Stimulated activated memory B cell treated with anti-CD40 and anti-IgM and Interleukin-4, amounts not matched to agents 10 μg/mL and 1 μg/mL and 100 μg/mL, for 72 hours (primary cell): Measurements from ENCODE around the gene BTNL9.
A peak's percentile ranks its signal among the peaks of the same experiment; 100 is the strongest.
"Not testable (repeated sequence)": the region's sequence is repeated elsewhere in the genome, so short reads cannot be mapped to it uniquely, and the experiment has no call there.

ENCODE experiments used
- ATAC-seq: fragments of 150-1000 bp; cut with Tn5 transposase; 2 replicates; pipeline ENCODE4 v1.10.0; 2021
- H3K27ac Mint-ChIP-seq: one replicate; pipeline ENCODE4 v1.8.0; 2022; ENCODE audit warnings: mild to moderate bottlenecking, mixed read lengths
- H3K27me3 Mint-ChIP-seq: one replicate; pipeline ENCODE4 v1.8.0; 2022; ENCODE audit warnings: mixed read lengths
- H3K36me3 Mint-ChIP-seq: one replicate; pipeline ENCODE4 v1.8.0; 2022; ENCODE audit warnings: mixed read lengths
- H3K4me1 Mint-ChIP-seq: one replicate; pipeline ENCODE4 v1.8.0; 2022; ENCODE audit warnings: mixed read lengths
- H3K4me3 Mint-ChIP-seq: one replicate; pipeline ENCODE4 v1.8.0; 2022; ENCODE audit warnings: mild to moderate bottlenecking, moderate library complexity, mixed read lengths
- H3K9me3 Mint-ChIP-seq: one replicate; pipeline ENCODE4 v1.8.0; 2022; ENCODE audit warnings: mixed read lengths

BTNL9 gene

DNA sequence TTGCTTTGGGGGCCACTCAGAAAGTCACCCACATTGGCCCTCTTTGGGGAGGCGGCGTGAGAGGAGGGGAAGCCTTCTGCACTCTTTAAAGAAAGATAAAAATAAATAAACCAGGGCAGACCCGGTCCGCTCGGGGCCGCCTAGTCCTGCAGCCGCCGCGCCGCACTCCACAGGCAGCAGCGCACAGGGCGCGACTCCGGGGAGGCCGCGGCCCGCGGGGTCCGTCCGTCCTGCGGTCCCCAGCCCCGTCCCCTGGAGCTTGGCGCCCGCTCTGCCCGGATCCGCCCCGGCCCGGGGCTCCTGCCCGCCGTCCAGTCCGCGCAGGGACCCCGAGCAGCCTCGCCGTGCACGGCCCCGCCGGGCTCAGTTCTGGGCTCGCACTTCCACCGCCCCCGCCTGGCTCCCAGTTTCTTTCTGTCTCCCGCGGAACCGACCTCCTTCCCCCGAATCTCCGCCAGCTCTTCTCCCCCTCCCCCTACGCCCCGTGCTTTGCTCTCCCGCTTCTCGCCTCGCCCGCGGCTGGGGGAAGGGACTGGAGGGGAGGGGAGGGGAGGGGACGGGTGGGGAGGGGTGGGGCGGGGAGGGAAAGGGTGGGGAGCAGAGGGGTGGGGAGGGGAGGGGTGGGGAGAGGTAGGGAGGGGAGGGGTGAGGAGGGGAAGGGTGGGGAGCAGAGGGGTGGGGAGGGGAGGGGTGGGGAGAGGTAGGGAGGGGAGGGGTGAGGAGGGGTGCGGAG is 57.9 kb downstream of the BTNL9 start:
- H3K27ac Mint-ChIP-seq, H3K4me3 Mint-ChIP-seq, H3K36me3 Mint-ChIP-seq, H3K4me1 Mint-ChIP-seq, H3K9me3 Mint-ChIP-seq: not testable (repeated sequence)
- peaks cover 18% of the 10 kb centered on the region for H3K27me3 Mint-ChIP-seq
- ATAC-seq: peak; percentile 53

DNA sequence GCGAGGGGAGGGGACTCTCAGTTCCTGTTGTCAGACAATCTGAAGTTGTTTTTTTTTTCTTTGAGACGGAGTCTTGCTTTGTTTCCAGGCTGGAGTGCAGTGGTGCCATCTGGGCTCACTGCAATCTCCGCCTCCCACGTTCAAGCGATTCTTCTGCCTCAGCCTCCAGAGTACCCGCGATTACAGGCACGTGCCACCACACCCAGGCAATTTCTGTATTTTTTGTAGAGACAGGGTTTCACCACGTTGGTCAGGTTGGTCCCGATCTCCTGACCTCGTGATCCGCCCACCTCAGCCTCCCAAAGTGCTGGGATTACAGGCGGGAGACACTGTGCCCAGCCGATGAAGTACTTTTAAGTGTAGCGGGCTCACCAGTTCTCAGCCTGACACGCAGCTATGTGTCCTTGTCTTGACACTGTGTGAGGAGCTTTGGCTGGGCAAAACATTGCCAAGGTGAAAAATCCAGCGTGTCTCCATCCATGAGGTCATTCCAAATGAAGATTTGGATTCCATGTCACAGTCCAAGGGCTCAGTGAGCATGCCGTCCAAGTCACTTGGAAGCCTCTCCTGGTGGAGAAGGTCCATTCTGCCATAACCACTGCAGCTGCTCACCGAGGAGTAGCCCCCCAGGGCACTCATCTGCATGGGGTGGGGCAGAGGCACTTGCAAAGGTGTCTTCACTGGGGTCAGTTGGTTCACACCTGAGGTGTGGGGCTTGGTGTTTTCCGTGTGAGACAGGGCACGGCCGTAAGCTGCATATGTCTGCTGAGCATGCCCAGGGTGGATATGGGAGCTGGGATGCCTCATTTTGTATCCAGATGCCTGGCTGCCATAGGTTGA is 58.9 kb downstream of the BTNL9 start:
- peaks cover 1% of the 10 kb centered on the region for H3K36me3 Mint-ChIP-seq
- no peak for ATAC-seq
- H3K27me3 Mint-ChIP-seq: peaks cover 28% of the 10 kb centered on the region
- peaks cover 2% of the 10 kb centered on the region for H3K4me1 Mint-ChIP-seq
- H3K4me3 Mint-ChIP-seq: no peak overlapping the region
- H3K27ac Mint-ChIP-seq: no peak overlapping the region
- no peaks in the 10 kb centered on the region for H3K9me3 Mint-ChIP-seq

DNA sequence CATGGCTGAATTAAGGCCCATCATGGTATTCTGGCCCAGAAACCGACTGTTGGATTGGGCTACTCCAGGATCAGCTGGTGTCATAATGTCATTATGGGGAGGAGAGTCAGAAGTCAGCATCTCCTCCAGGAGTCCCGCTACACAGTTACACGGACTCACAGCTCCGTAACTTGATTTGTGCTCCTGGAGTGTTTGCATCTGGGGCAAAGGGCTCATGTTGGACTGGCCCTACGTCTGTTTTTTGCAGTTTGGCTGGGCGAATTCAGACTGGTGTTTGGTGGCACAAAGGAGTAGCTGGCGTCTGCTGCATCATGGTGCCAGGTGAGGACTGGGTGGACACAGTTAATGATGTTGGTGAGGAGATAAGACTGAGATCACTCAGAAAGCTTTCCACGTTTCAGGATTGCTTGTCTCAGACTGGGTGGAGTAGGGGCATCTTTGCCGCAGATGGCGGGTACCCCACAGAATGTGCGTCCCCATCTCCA is 59.6 kb downstream of the BTNL9 start:
- no peak overlapping the region for H3K27ac Mint-ChIP-seq
- H3K9me3 Mint-ChIP-seq: peaks cover 2% of the 10 kb centered on the region
- no peak overlapping the region for H3K4me3 Mint-ChIP-seq
- peaks cover 34% of the 10 kb centered on the region for H3K27me3 Mint-ChIP-seq
- peaks cover 5% of the 10 kb centered on the region for H3K36me3 Mint-ChIP-seq
- peaks cover 9% of the 10 kb centered on the region for H3K4me1 Mint-ChIP-seq
- ATAC-seq: no peak

DNA sequence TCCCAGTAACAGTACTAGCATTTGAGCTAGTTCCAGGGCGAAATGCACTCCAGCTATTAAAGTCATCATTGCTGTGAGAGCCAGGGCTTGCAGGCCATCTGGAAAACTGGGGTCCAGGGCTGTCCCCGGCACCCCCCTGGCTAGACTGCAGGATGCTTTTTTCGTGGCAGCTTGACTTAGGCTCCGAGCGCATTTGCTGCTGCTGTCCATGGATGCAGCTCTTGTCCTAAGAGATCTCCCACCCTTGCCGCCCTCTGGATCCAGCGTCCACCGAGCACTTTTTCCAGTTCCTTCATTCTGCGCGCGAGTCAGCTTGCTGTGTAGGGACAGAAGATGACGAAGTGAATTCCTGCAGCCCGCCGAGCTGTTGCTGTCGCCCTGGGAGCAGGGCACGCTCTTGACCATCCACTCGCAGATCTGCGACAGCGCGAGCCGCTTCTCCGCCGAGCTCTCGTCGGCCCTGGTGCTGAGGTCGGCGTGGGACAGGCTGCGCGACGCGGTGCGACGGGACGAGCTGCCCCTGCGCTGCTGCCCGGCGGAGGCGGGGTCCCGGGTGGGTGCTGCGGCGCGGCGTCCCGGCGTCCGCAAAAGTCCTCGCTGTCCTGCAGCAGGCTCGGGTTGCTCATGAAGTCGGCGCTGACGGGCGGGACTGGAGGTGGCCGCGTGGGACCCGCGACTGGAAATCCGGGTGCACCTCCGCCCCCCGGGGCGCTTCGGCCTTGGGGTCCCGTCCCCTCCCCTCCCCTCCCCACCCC is 60.2 kb downstream of the BTNL9 start:
- no peak for ATAC-seq
- peaks cover 2% of the 10 kb centered on the region for H3K9me3 Mint-ChIP-seq
- H3K4me3 Mint-ChIP-seq: no peak overlapping the region
- H3K36me3 Mint-ChIP-seq: peaks cover 5% of the 10 kb centered on the region
- H3K27ac Mint-ChIP-seq: no peak overlapping the region
- H3K27me3 Mint-ChIP-seq: peaks cover 41% of the 10 kb centered on the region
- peaks cover 11% of the 10 kb centered on the region for H3K4me1 Mint-ChIP-seq

DNA sequence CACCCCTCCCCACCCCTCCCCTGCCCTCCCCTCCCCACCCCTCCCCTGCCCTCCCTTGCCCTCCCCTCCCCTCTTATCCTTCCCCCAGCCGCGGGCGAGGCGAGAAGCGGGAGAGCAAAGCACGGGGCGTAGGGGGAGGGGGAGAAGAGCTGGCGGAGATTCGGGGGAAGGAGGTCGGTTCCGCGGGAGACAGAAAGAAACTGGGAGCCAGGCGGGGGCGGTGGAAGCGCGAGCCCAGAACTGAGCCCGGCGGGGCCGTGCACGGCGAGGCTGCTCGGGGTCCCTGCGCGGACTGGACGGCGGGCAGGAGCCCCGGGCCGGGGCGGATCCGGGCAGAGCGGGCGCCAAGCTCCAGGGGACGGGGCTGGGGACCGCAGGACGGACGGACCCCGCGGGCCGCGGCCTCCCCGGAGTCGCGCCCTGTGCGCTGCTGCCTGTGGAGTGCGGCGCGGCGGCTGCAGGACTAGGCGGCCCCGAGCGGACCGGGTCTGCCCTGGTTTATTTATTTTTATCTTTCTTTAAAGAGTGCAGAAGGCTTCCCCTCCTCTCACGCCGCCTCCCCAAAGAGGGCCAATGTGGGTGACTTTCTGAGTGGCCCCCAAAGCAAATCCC is 61.1 kb downstream of the BTNL9 start:
- peak; percentile 35 for ATAC-seq
- H3K36me3 Mint-ChIP-seq, H3K9me3 Mint-ChIP-seq, H3K27ac Mint-ChIP-seq, H3K4me3 Mint-ChIP-seq: not testable (repeated sequence)
- H3K4me1 Mint-ChIP-seq: peaks cover 20% of the 10 kb centered on the region
- H3K27me3 Mint-ChIP-seq: peaks cover 49% of the 10 kb centered on the region

DNA sequence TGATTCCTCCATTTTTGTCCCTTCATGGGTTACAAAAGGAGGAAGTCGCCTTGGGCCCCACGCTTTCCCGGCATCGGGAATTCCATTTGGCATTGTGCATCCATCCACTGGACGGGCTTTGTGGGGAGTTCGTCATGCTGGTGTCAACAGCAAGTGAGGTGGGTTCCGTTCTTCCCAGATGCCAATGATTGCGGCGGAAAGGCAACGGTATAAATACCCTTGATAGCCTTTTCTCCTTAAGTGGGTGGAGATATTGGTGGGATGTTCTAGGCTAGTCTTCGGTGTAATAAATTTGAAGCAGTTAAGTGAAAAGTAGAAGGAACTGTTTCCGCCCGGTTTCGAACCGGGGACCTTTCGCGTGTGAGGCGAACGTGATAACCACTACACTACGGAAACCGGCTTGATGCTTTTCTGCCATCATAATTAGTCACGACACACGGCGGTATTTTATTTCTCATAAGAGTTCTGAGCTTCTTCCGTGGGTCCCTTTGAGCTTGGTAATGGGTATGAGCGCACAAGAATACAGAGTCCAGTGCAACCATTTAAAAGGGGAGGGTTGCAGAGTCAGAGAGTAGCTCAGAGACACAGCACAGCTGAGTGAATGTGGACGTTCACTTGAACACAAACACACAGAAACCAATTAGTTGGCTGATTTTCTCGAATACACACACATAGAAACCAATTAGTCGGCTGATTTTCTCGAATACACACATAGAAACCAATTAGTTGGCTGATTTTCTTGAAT is 62.0 kb downstream of the BTNL9 start:
- not testable (repeated sequence) for H3K27ac Mint-ChIP-seq, ATAC-seq, H3K4me3 Mint-ChIP-seq, H3K9me3 Mint-ChIP-seq, H3K36me3 Mint-ChIP-seq
- peaks cover 20% of the 10 kb centered on the region for H3K4me1 Mint-ChIP-seq
- peaks cover 57% of the 10 kb centered on the region for H3K27me3 Mint-ChIP-seq

DNA sequence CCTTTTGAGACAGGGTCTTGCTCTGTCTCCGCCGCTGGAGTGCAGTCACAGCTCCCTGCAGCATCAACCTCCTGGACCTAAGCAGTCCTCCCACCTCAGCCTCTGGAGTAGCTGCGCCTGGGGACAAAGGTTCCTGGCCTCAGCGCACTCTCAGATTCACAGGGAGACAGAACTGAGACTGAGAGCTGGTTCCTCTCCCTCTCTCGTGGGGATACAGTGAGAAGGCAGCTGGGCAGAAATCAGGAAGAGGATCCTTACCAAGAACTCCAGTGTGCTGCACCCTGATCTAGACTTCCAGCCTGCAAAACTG is 64.1 kb downstream of the BTNL9 start:
- peak overlapping the region; percentile 60 for H3K4me3 Mint-ChIP-seq

DNA sequence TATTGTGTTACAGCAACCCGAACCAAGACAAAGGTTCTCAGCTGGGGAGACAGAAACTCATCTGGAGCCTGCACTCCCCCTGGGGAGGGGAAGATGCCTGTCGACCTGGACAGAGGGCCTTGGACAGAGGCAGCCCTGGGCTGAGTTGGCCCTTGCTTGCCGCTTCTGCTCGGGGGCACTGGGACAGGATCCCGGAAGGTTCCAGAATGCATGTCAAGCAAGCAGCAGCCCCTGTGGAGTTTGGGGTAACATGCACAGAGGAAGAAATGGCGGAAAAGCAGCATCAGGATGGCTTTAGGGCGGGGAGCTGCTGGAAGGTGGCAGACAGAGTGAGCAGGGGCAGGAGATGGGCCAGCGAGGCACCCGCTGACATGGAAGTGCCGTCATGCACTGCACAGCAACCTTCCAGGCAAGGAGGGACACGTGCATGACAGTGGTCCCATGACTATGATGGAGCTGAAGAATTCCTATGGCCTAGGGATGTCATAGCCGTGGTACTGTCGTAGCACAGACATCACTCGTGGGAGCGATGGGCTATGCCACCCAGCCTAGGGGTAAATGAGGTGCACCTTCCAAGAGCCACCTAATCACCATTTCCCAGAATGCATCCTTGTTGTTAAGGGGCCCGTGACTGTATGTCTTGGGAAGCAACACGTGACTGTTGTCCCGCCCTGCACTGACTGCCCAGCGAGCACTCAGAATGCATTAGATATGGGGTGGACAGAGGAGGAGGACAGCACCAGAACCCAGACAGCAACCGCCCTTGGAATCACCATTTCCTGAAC is 64.7 kb downstream of the BTNL9 start:
- H3K4me3 Mint-ChIP-seq, ATAC-seq, H3K36me3 Mint-ChIP-seq, H3K27ac Mint-ChIP-seq, H3K9me3 Mint-ChIP-seq: not testable (repeated sequence)
- peaks cover 74% of the 10 kb centered on the region for H3K27me3 Mint-ChIP-seq
- H3K4me1 Mint-ChIP-seq: peaks cover 20% of the 10 kb centered on the region

More for the DNA sequence above, 64.1 kb downstream of the BTNL9 start:
- Mint-ChIP-seq H3K27me3 (peaks cover 74% of the 10 kb centered on the region), H3K4me1 (peaks cover 20% of the 10 kb centered on the region)
- H3K36me3 Mint-ChIP-seq, H3K9me3 Mint-ChIP-seq, ATAC-seq, H3K27ac Mint-ChIP-seq: not testable (repeated sequence)

DNA sequence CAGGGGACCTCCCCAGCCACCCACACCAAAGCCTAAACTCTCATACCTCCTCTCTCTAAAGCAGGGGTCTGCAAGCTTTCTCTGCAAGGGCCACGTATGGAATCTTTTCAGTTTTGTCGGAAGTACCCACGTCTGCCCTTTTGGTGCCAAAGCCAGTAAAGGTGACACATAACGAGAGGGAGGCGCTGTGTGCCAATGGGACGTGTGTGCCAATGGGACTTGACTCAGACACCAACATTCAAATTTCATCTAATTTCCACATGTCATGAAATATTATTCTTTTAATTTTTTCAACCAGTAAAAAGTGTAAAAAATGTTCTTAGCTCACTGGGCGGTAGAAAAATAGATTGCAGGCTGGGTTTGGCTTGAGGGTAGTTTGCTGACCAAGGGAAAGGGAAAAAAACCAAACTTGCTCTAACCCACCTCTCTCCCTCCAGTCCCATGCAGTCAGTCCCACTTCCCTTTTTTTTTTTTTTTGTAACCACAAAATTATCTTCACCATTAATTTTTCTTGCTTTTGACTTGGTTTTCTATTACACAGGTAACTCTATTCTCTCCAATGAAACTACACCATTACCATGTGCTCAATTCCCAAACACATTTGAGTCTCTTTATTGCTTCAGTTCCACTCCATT is 65.4 kb downstream of the BTNL9 start:
- ATAC-seq: peak; percentile 43
- H3K4me3 Mint-ChIP-seq: no peak overlapping the region
- peaks cover 20% of the 10 kb centered on the region for H3K4me1 Mint-ChIP-seq
- peaks cover 2% of the 10 kb centered on the region for H3K9me3 Mint-ChIP-seq
- H3K36me3 Mint-ChIP-seq: peaks cover 5% of the 10 kb centered on the region
- H3K27ac Mint-ChIP-seq: no peak overlapping the region
- H3K27me3 Mint-ChIP-seq: peaks cover 74% of the 10 kb centered on the region

DNA sequence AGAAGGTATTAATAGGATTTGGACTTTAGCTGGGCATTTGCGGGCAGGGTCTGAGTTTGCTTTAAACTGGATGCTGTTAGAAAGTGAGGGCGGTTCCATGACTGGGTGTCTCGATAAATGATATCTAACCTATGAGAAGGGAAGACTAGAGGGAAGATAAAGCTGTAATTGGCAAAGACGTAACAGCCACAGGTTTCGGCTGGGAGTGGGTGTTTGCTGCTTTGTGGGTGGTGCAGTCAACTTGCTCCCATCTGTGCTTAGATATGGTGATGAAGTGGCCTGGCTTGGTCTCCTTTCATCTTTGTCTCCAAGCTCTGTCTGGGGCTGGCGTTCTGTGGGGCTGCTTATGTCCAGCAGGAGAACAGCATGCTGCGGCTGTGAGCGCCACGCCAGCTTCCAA is 67.6 kb downstream of the BTNL9 start:
- Mint-ChIP-seq H3K4me1 (peaks cover 20% of the 10 kb centered on the region), H3K27ac (no peak overlapping the region), H3K9me3 (peaks cover 2% of the 10 kb centered on the region), H3K4me3 (no peak overlapping the region), H3K36me3 (peaks cover 5% of the 10 kb centered on the region), H3K27me3 (peaks cover 95% of the 10 kb centered on the region)
- no peak for ATAC-seq

DNA sequence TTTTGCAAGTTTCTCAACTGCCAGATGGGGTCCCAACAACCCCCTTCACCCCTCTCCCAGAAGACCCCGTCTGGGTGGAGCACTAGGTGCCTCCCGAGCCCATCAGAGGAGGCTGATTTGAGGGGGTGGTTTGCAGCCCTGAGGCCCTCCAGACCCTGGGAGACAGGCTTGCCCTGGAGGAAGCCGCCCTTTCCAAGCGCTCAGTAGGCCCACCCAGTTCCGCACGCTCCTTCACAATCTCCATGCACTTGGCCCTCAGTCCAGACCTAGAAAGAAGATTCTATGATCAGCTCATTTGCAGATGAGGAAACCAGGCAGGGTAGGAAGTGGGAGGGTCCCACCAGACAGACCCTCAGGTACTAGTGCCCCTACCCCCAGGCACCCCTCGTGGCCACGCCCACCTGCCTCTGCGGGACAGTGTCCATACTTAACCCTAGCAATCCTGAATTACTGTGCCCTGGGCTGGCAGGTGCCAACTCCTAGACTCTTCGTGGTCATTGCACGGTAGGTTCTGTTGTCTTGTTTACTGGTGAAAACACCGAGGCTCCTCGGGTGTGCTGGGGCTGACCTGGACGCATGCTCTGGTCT is 68.6 kb downstream of the BTNL9 start:
- no peak for ATAC-seq
- Mint-ChIP-seq H3K4me3 (no peak overlapping the region), H3K27ac (no peak overlapping the region), H3K4me1 (peaks cover 20% of the 10 kb centered on the region), H3K36me3 (peaks cover 5% of the 10 kb centered on the region), H3K9me3 (peaks cover 2% of the 10 kb centered on the region), H3K27me3 (peaks cover 91% of the 10 kb centered on the region)

DNA sequence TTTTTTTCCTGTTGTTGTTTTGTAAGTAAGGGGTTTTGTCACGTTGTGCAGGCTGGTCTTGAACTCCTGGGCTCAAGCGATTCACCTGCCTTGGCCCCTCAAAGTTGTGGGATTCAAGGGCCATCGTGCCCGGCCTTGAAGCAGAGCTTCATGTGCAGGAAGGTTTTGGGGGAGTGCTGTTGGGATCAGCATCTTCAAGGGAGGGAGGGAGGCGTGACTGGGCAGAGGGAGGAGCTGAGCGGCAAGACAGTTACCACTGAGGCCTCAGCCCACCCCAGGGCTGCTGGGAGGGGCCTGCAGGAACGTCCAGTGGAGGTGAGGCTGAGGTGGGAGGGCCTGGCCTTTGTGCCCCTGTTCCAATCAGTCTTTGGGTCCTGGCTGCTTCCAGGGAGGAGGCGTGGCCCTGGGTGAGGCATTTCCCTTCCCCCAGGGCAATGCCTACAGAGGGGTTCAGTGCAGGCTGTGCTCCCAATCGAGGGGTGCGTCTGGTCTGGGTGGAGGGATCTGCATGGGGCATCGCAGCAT is 69.5 kb downstream of the BTNL9 start:
- H3K27me3 Mint-ChIP-seq: peaks cover 90% of the 10 kb centered on the region
- ATAC-seq: no peak
- peaks cover 3% of the 10 kb centered on the region for H3K9me3 Mint-ChIP-seq
- H3K27ac Mint-ChIP-seq: no peak overlapping the region
- no peaks in the 10 kb centered on the region for H3K36me3 Mint-ChIP-seq
- H3K4me1 Mint-ChIP-seq: peaks cover 15% of the 10 kb centered on the region
- H3K4me3 Mint-ChIP-seq: no peak overlapping the region

DNA sequence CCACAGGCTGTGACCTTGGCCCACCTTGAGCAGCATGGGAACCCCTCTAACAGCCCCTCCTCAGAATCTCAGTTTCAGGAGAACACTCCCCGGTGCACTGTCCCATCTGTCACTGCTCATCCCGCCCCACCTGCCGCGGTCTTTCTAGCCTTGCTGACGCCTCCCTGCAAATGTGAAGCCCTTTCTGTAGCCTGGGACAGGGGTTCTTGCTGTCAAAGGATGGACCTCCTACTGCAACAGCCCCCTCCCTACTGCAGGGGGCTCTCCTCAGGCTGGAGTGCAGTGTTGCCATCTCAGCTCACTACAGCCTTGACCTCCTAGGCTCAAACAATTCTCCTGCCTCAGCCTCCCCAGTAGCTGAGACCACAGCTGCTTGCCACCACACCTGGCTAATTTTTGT is 70.9 kb downstream of the BTNL9 start:
- no peak overlapping the region for H3K27ac Mint-ChIP-seq
- peaks cover 4% of the 10 kb centered on the region for H3K9me3 Mint-ChIP-seq
- no peaks in the 10 kb centered on the region for H3K36me3 Mint-ChIP-seq
- H3K4me1 Mint-ChIP-seq: peaks cover 6% of the 10 kb centered on the region
- ATAC-seq: no peak
- H3K27me3 Mint-ChIP-seq: peaks cover 89% of the 10 kb centered on the region
- no peak overlapping the region for H3K4me3 Mint-ChIP-seq
